GM21529 (cell line): ENCODE measurements around the gene CYP3A5.

Experiments used
- ATAC-seq: cut with Tn5 transposase; IDR thresholded peaks from one replicate; pipeline ENCODE4 v1.9.1; 2021; ENCODE audit not compliant: unreplicated experiment

The CYP3A5 gene

GRCh38 chr7:99616359-99617191 is 63.2 kb downstream of the CYP3A5 start, which contains the start of gene ZSCAN25:
ZSCAN25 (plus strand) TSS chr7:99616946; CDS start chr7:99619607, 2,661 bp downstream.
- peak; percentile 94 for ATAC-seq

- ATAC-seq = no peak
Observed at GRCh38 chr7:99615989-99616358, 63.8 kb downstream of the CYP3A5 start.

- no peak for ATAC-seq
Observed at GRCh38 chr7:99614495-99614894, 65.3 kb downstream of the CYP3A5 start.

- no peak for ATAC-seq
Observed at GRCh38 chr7:99607548-99607947, 72.2 kb downstream of the CYP3A5 start.

DNA sequence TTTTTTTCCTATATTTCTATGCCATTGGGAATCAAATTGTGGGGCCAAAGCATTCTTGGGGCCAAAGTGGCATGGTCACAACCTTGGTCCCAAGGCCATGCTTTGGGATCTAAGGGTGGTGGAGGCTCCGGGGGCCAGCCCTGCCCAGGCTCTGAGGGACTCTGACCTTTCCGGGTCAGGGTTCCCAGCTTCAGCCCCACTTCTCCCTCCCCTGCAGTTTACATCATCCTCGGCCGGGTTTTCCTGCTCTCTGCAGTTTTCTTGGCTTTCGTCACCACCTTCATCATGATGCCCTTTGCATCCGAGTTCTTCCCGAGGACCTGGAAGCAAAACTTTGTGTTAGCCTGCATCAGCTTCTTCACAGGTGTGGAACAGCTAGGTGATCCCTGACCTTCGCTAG is 73.3 kb downstream of the CYP3A5 start:
- ATAC-seq = no peak

DNA sequence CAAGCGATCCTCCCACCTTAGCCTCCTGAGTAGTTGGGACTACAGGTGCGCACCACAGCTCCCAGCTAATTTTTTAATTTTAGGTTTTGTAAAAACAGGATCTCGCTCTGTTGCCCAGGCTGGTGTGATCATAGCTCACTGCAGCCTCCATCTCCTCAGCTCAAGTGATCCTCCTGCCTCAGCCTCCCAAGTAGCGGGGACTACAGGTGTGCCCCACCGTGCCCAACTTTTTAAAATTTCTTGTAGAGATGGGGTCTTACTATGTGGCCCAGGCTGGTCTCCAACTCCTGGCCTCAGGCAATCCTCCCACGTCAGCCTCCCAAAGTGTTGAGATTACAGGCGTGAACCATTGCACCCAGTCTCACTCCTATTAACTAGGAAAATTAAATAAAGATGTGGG is 74.3 kb downstream of the CYP3A5 start:
- no peak for ATAC-seq

DNA sequence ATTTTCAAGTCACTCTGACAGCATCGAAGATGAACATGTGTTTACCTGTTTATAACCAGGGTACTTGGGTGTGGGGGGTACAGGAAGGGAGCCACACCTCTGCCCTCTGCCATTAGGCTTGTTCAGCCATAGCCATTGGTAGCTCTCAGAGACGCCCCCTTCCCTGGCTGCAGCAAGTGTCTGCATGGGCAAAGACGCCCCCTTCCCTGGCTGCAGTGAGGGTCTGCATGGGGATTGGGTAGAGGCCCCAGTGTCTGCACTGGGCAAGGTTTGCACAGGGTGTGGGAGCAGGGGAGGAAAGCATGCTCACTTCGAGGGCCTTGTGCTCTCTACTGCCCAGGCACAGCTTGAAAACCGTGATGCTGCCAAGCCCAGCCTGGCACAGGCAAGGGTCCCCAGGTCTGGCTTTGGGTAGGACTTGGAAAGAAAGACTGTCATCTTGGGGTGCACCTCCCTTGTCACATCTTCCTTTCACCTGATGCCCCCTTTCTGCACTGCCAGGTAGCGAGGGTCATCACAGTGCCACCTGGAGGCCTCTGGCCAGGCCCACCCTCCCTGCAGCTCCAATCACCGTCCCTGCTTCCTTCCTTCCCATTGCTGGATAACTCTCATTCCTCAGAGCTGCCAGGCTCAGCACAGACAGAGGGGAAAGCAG is 78.0 kb downstream of the CYP3A5 start:
- ATAC-seq = no peak

DNA sequence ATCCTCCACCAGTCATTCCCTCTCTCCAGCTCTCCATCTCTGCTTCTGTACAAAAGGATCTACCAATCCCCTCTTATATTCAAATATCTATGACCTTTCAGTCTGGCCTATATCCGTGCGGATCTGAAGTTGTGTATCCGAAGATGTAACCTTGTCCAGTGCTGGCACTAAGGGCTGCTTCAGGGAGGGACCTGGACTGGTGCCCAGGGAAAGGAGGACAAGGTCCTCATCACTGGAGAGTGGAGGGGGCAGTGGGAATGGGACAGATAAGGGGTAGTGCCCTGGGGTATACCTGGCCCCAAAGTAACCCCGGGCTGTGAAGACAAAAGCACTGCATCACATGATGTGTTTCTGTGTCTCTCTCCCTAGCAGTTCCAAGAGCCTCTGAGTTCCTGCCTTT is 80.0 kb downstream of the CYP3A5 start:
- ATAC-seq = no peak
